ENCODE results near the gene MTARC2. TPM values are rescaled to one million over a fixed set of nuclear protein-coding genes. Genes with fewer than 3 reads are reported as not detected.

The MTARC2 gene
- total RNA-seq, 6 experiments from 2014 or later = 41.8 to 140 (median 86.6) TPM

GRCh38 chr1:220818421-220819173, 70.5 kb downstream of the MTARC2 start:
- intact Hi-C loops (cut with DNase I) = no loop called here
- ATAC-seq (peak in 3 of 4 donors; percentile 31 to 47 (median 45)), DNase-seq (no peak)
- Histone ChIP-seq H3K4me3 (no peak overlapping the region), H3K27me3 (no peaks in the 10 kb centered on the region), H3K4me1 (no peaks in the 10 kb centered on the region), H3K9me3 (no peaks in the 10 kb centered on the region), H3K36me3 (peaks cover 0 to 3% (median 0%) of the 10 kb centered on the region in 4 donors), H3K27ac (peak overlapping the region in 1 of 3 donors; percentile 8)
- WGBS (ENCODE audit: insufficient coverage, low coverage, low lambda C conversion rate, missing lambda C conversion rate) = 93% methylated on average over 13 of the region's 14 CpGs
- TF ChIP-seq CTCF (IDR thresholded peaks at IDR 0.05) (no peak), POLR2A (IDR thresholded peaks at IDR 0.05) (no peak)

- H3K27ac ChIP-seq = peak overlapping the region in 1 of 3 donors; percentile 6
- TF ChIP-seq CTCF (IDR thresholded peaks at IDR 0.05) (no peak), POLR2A (IDR thresholded peaks at IDR 0.05) (no peak)
- no peaks in the 10 kb centered on the region for H3K27me3 ChIP-seq
- no peak overlapping the region for H3K4me3 ChIP-seq
- H3K4me1 ChIP-seq = peaks cover 0 to 3% (median 2%) of the 10 kb centered on the region in 4 donors
- DNase-seq (no peak), ATAC-seq (peak in 1 of 4 donors; percentile 63)
- WGBS (ENCODE audit: insufficient coverage, low coverage, low lambda C conversion rate, missing lambda C conversion rate) = 7% methylated on average over 1 of the region's 1 CpG
- no peaks in the 10 kb centered on the region for H3K9me3 ChIP-seq
- intact Hi-C loops (cut with DNase I) = no loop called here
- no peaks in the 10 kb centered on the region for H3K36me3 ChIP-seq
Observed at GRCh38 chr1:220819467-220820026, 71.4 kb downstream of the MTARC2 start.

- intact Hi-C loops (cut with DNase I) = no loop called here
- Histone ChIP-seq H3K4me1 (peaks cover 0 to 48% (median 23%) of the 10 kb centered on the region in 4 donors), H3K4me3 (no peak overlapping the region), H3K9me3 (no peaks in the 10 kb centered on the region), H3K27ac (peak overlapping the region; percentile 13 to 55 (median 24)), H3K27me3 (no peaks in the 10 kb centered on the region), H3K36me3 (no peaks in the 10 kb centered on the region)
- ATAC-seq = peak; percentile 59 to 81 (median 66)
- TF ChIP-seq CTCF (IDR thresholded peaks at IDR 0.05) = no peak
- no peak for TF ChIP-seq POLR2A (IDR thresholded peaks at IDR 0.05)
- WGBS (ENCODE audit: insufficient coverage, low coverage, low lambda C conversion rate, missing lambda C conversion rate) = 71% methylated on average over 6 of the region's 9 CpGs
- peak; percentile 46 to 87 (median 70) for DNase-seq
Observed at GRCh38 chr1:220824031-220824989, 76.2 kb downstream of the MTARC2 start.

GRCh38 chr1:220825819-220826551, 77.9 kb downstream of the MTARC2 start:
- Histone ChIP-seq H3K27ac (peak overlapping the region in 2 of 3 donors; percentile 5 to 8), H3K9me3 (no peaks in the 10 kb centered on the region), H3K27me3 (no peaks in the 10 kb centered on the region), H3K4me3 (no peak overlapping the region), H3K4me1 (peaks cover 0 to 51% (median 23%) of the 10 kb centered on the region in 4 donors), H3K36me3 (no peaks in the 10 kb centered on the region)
- intact Hi-C loops (cut with DNase I) = no loop called here
- DNase-seq = peak in 1 of 3 donors; percentile 49
- WGBS (ENCODE audit: insufficient coverage, low coverage, low lambda C conversion rate, missing lambda C conversion rate) = 57% methylated on average over 6 of the region's 6 CpGs
- no peak for TF ChIP-seq CTCF (IDR thresholded peaks at IDR 0.05)
- TF ChIP-seq POLR2A (IDR thresholded peaks at IDR 0.05) = no peak
- ATAC-seq = no peak

Measured in right lobe of liver (tissue), 6 donors.